GM23248 (cell line): ENCODE measurements around the gene ARL14EPL. TPM values are rescaled to one million over a fixed set of nuclear protein-coding genes. Genes with fewer than 3 reads are reported as not detected.

Experiments
- DNase-seq: peaks from one replicate; pipeline ENCODE4 v3.0.0-alpha.2; 2015
- H2AFZ ChIP-seq: fragments of 200-600 bp; sonication (generic); 2 replicates; pipeline ENCODE4 v1.6.1; 2016; ENCODE audit warnings: antibody characterized with exemption
- H3F3A ChIP-seq: fragments of 200-600 bp; sonication (generic); 2 replicates; pipeline ENCODE4 v1.6.1; 2016; ENCODE audit warnings: mild to moderate bottlenecking, antibody characterized with exemption, mixed run types; ENCODE audit not compliant: insufficient read depth
- H3K27ac ChIP-seq: fragments of 200-600 bp; sonication (generic); 2 replicates; pipeline ENCODE4 v1.5.1; 2016; ENCODE audit warnings: mild to moderate bottlenecking
- H3K27me3 ChIP-seq: fragments of 200-600 bp; sonication (generic); replicated peaks from 2 replicates; pipeline ENCODE4 v1.6.1; 2016; ENCODE audit warnings: mild to moderate bottlenecking; ENCODE audit not compliant: insufficient read depth
- H3K36me3 ChIP-seq: fragments of 200-600 bp; sonication (generic); 2 replicates; pipeline ENCODE4 v1.6.1; 2016; ENCODE audit warnings: low read depth, mild to moderate bottlenecking
- H3K4me1 ChIP-seq: fragments of 200-600 bp; sonication (generic); 2 replicates; pipeline ENCODE4 v1.6.1; 2016; ENCODE audit warnings: mild to moderate bottlenecking; ENCODE audit not compliant: insufficient read depth
- H3K4me2 ChIP-seq: fragments of 200-600 bp; sonication (generic); one replicate; pipeline ENCODE4 v1.6.1; 2016; ENCODE audit warnings: mild to moderate bottlenecking; ENCODE audit not compliant: unreplicated experiment
- H3K4me3 ChIP-seq: fragments of 200-600 bp; sonication (generic); 2 replicates; pipeline ENCODE4 v1.5.1; 2016; ENCODE audit warnings: mild to moderate bottlenecking
- H3K79me2 ChIP-seq: fragments of 200-600 bp; sonication (generic); 2 replicates; pipeline ENCODE4 v1.6.1; 2016; ENCODE audit warnings: mild to moderate bottlenecking; ENCODE audit not compliant: insufficient read depth
- H3K9ac ChIP-seq: fragments of 200-600 bp; sonication (generic); 2 replicates; pipeline ENCODE4 v1.6.1; 2016; ENCODE audit warnings: mild to moderate bottlenecking
- H3K9me2 ChIP-seq: fragments of 200-600 bp; sonication (generic); 2 replicates; pipeline ENCODE4 v1.6.1; 2016; ENCODE audit warnings: mixed run types, mild to moderate bottlenecking, moderate library complexity; ENCODE audit not compliant: insufficient read depth
- H3K9me3 ChIP-seq: fragments of 200-600 bp; sonication (generic); one replicate; pipeline ENCODE4 v1.6.1; 2017; ENCODE audit warnings: low read depth
- H4K20me1 ChIP-seq: fragments of 200-600 bp; sonication (generic); 2 replicates; pipeline ENCODE4 v1.6.0; 2016; ENCODE audit not compliant: insufficient read depth
- EZH2 ChIP-seq: fragments of 200-600 bp; sonication (generic); IDR thresholded peaks from 2 replicates; pipeline ENCODE4 v1.6.1; 2018; ENCODE audit warnings: antibody characterized with exemption, mild to moderate bottlenecking; ENCODE audit not compliant: insufficient read depth, poor library complexity, severe bottlenecking
- EZH2phosphoT487 ChIP-seq: fragments of 200-600 bp; sonication (generic); IDR thresholded peaks from 2 replicates; pipeline ENCODE4 v1.6.1; 2018; ENCODE audit warnings: antibody characterized with exemption, moderate library complexity, mild to moderate bottlenecking, low read depth; ENCODE audit not compliant: insufficient read depth
- WGBS, 2 experiments: methylation state at CpG; one replicate each; pipeline ENCODE4 v1.1.6; 2015 to 2017; ENCODE audit warnings: low lambda C conversion rate in 2 of 2, low coverage in 1 of 2; ENCODE audit errors: missing lambda C conversion rate in 2 of 2; 5-methylcytosine and 5-hydroxymethylcytosine counted together
- in situ Hi-C: fragments of 300-500 bp; cut with MboI; formaldehyde crosslinking; loops from 2 replicates; pipeline ENCODE4 v1.15.0; 2020
- polyA plus RNA-seq: library from polyadenylated mRNA; unstranded; fragments of >200 nt; fragmentation: Nextera tagmentation; extraction: Ambion mirVana; gene quantifications from 2 replicates; pipeline ENCODE4 v1.2.1, GENCODE V29; 2016
- total RNA-seq: library from RNA; depleted of rRNA; stranded (reverse); fragments of >200 nt; shearing (Covaris generic); gene quantifications from 2 replicates; pipeline ENCODE4 v1.2.3, GENCODE V29; 2014

ARL14EPL gene
- total and polyA plus RNA-seq, 2 experiments from 2014 or later, result not detected

DNA sequence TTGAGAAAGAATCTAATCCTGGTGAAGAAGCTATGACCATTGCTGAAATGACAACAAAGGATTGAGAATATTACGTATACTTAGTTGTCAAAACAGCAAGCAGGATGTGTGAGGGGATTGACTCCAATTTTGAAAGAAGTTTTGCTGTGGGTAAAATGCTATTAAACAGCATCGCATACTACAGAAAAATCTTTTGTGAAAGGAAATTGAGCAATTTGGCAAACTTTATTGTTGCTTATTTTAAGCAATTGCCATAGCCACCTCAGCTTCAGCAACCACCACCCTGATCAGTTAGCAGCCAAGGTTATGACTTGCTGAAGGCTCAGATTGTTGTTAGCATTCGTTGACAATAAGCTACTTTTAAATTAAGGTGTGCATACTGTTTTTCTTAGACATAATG, 22.5 kb upstream of the ARL14EPL start:
- WGBS, 2 experiments, result 30 to 31% methylated on average over 3 of the region's 3 CpGs
- no peaks in the 10 kb centered on the region for H3K79me2 ChIP-seq

DNA sequence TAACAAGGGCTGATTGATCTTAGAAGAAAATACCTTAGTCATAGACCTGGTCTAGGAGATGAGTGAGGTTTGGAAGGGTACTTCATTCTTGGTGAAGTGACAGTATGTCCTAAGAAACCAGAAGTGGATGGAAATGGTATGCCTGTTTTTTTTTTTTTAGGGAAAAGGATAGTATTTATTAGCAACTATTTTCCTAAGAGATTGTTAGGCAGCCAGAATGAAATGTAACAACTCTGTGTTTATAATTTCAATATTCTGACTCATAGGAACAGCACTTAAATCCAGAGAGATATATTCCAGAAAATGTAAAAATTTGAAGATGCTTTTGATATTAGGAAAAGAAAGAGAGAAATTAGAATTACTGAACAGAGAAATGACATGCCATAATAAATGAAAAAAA, 21.2 kb upstream of the ARL14EPL start:
- Histone ChIP-seq H3K27ac (no peak overlapping the region), H3K9me2 (no peaks in the 10 kb centered on the region), H3K79me2 (no peaks in the 10 kb centered on the region), H3K27me3 (no peaks in the 10 kb centered on the region), H3K4me3 (no peak overlapping the region), H3K4me1 (peaks cover 33% of the 10 kb centered on the region), H3F3A (peaks cover 12% of the 10 kb centered on the region; the same call in 1 of the 2 replicates), H2AFZ (no peak overlapping the region), H4K20me1 (no peaks in the 10 kb centered on the region), H3K4me2 (peak overlapping the region; percentile 5), H3K9me3 (no peaks in the 10 kb centered on the region), H3K9ac (no peak overlapping the region), H3K36me3 (no peaks in the 10 kb centered on the region)
- in situ Hi-C loops, result no loop called here
- DNase-seq, result peak; percentile 53
- TF ChIP-seq EZH2phosphoT487, result no peak
- TF ChIP-seq EZH2, result no peak

More for the DNA sequence above, 22.5 kb upstream of the ARL14EPL start:
- Histone ChIP-seq H3K4me1 (peaks cover 33% of the 10 kb centered on the region), H3K27ac (peak overlapping the region; percentile 35), H3K9me3 (no peaks in the 10 kb centered on the region), H3K36me3 (no peaks in the 10 kb centered on the region), H3K9ac (no peak overlapping the region), H2AFZ (no peak overlapping the region), H3F3A (peaks cover 12% of the 10 kb centered on the region; the same call in 1 of the 2 replicates), H3K9me2 (no peaks in the 10 kb centered on the region), H3K27me3 (no peaks in the 10 kb centered on the region), H4K20me1 (no peaks in the 10 kb centered on the region), H3K4me2 (no peak overlapping the region), H3K4me3 (no peak overlapping the region)
- in situ Hi-C loops, result no loop called here
- DNase-seq, result peak; percentile 64
- TF ChIP-seq EZH2phosphoT487 (no peak), EZH2 (no peak)

DNA sequence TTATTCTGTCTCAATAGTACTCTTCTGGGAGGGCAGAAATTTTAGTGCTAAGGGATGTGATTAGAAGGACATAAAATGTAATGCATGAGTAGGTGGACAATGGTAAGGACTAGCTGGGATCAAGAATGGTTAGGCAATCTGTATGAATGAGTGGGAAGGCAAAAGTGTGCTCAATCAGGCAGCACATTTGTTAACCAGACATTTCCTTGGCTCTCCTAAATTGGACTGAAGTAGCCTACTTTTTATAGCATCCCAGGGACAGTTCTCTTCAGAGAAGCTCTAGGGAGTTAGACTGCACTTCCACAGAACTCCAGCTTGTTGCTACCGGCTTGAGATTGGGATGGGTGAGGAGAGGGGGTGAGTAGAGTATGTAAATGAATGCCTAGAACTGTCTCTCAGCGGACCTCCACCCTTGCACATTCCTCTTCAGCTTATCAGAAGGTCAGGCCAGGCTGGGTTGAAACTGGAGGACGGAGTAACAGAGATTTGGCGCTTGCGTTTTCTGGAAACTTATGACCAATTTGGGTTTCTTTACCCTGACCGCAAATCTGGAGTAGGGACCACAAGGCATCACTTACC, 19.0 kb upstream of the ARL14EPL start:
- Histone ChIP-seq H3K4me2 (peak overlapping the region; percentile 25), H2AFZ (0 out of 2 replicates have a peak overlapping the region, but pooled peaks have one; percentile 7), H3K79me2 (no peaks in the 10 kb centered on the region), H3K4me3 (no peak overlapping the region), H3K36me3 (no peaks in the 10 kb centered on the region), H3K27ac (no peak overlapping the region), H4K20me1 (no peaks in the 10 kb centered on the region), H3F3A (peaks cover 12% of the 10 kb centered on the region; the same call in 1 of the 2 replicates), H3K9ac (no peak overlapping the region), H3K9me2 (no peaks in the 10 kb centered on the region), H3K27me3 (no peaks in the 10 kb centered on the region), H3K9me3 (no peaks in the 10 kb centered on the region), H3K4me1 (peaks cover 33% of the 10 kb centered on the region)
- WGBS, 2 experiments, result 37 to 38% methylated on average over 6 of the region's 6 CpGs
- TF ChIP-seq EZH2phosphoT487 (no peak), EZH2 (no peak)
- in situ Hi-C loops, result no loop called here
- peak; percentile 43 for DNase-seq

- H3K4me1 ChIP-seq, result peaks cover 33% of the 10 kb centered on the region
- DNase-seq, result no peak
- no peak overlapping the region for H3K9ac ChIP-seq
- in situ Hi-C loops, result no loop called here
- H3K27ac ChIP-seq, result no peak overlapping the region
- 0 out of 2 replicates have a peak overlapping the region, but pooled peaks have one; percentile 7 for H2AFZ ChIP-seq
- no peak overlapping the region for H3K4me2 ChIP-seq
- H3K79me2 ChIP-seq, result no peaks in the 10 kb centered on the region
- H3K27me3 ChIP-seq, result no peaks in the 10 kb centered on the region
- H3K36me3 ChIP-seq, result no peaks in the 10 kb centered on the region
- H3F3A ChIP-seq, result peaks cover 12% of the 10 kb centered on the region; the same call in 1 of the 2 replicates
- no peaks in the 10 kb centered on the region for H3K9me3 ChIP-seq
- TF ChIP-seq EZH2phosphoT487 (no peak), EZH2 (no peak)
- H3K9me2 ChIP-seq, result no peaks in the 10 kb centered on the region
- H4K20me1 ChIP-seq, result no peaks in the 10 kb centered on the region
- H3K4me3 ChIP-seq, result no peak overlapping the region
These were observed 18.3 kb upstream of the ARL14EPL start for GRCh38 chr5:116013936-116014335.

GRCh38 chr5:116023619-116024018, 8.7 kb upstream of the ARL14EPL start:
- no peak overlapping the region for H2AFZ ChIP-seq
- H3K4me1 ChIP-seq, result no peaks in the 10 kb centered on the region
- no peaks in the 10 kb centered on the region; the same call in 1 of the 2 replicates for H3K9me2 ChIP-seq
- no peaks in the 10 kb centered on the region for H3K27me3 ChIP-seq
- DNase-seq, result no peak
- no peak overlapping the region for H3K4me3 ChIP-seq
- no peak overlapping the region for H3K9ac ChIP-seq
- no peak overlapping the region for H3K4me2 ChIP-seq
- no peaks in the 10 kb centered on the region for H3K9me3 ChIP-seq
- H3K27ac ChIP-seq, result no peak overlapping the region
- no peaks in the 10 kb centered on the region for H3K79me2 ChIP-seq
- in situ Hi-C loops, result no loop called here
- no peaks in the 10 kb centered on the region for H3K36me3 ChIP-seq
- no peaks in the 10 kb centered on the region for H3F3A ChIP-seq
- TF ChIP-seq EZH2phosphoT487 (no peak), EZH2 (no peak)
- H4K20me1 ChIP-seq, result no peaks in the 10 kb centered on the region
